ENCODE results near the gene TACC3. TPM values are rescaled to one million over a fixed set of nuclear protein-coding genes. Genes with fewer than 3 reads are reported as not detected.
A peak's percentile ranks its signal among the peaks of the same experiment; 100 is the strongest.

Gene TACC3
- total and polyA plus RNA-seq, 7 donors, result 4.3 to 55.9 (median 7.5) TPM

- no peaks in the 10 kb centered on the region for H3K9me3 ChIP-seq
- intact Hi-C loops (cut with DNase I), result no loop called here
- TF ChIP-seq, protein P1, sequence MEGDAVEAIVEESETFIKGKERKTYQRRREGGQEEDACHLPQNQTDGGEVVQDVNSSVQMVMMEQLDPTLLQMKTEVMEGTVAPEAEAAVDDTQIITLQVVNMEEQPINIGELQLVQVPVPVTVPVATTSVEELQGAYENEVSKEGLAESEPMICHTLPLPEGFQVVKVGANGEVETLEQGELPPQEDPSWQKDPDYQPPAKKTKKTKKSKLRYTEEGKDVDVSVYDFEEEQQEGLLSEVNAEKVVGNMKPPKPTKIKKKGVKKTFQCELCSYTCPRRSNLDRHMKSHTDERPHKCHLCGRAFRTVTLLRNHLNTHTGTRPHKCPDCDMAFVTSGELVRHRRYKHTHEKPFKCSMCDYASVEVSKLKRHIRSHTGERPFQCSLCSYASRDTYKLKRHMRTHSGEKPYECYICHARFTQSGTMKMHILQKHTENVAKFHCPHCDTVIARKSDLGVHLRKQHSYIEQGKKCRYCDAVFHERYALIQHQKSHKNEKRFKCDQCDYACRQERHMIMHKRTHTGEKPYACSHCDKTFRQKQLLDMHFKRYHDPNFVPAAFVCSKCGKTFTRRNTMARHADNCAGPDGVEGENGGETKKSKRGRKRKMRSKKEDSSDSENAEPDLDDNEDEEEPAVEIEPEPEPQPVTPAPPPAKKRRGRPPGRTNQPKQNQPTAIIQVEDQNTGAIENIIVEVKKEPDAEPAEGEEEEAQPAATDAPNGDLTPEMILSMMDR (IDR thresholded peaks at IDR 0.05), result peak; percentile 43 to 63 (median 50)
- no peak for TF ChIP-seq POLR2AphosphoS5 (IDR thresholded peaks at IDR 0.05)
- H3K27ac ChIP-seq, result no peak overlapping the region
- no peak overlapping the region for H3K4me3 ChIP-seq
- no peaks in the 10 kb centered on the region for H3K36me3 ChIP-seq
- peaks cover 0 to 12% (median 5%) of the 10 kb centered on the region in 3 donors for H3K27me3 ChIP-seq
- H3K4me1 ChIP-seq, result peaks cover 0 to 7% (median 2%) of the 10 kb centered on the region in 4 donors
- DNase-seq, result peak; percentile 78
- WGBS, 2 donors, result 6 to 11% methylated on average over 29 of the region's 29 CpGs
Measured at GRCh38 chr4:1748465-1748995, 27.2 kb downstream of the TACC3 start.

DNA sequence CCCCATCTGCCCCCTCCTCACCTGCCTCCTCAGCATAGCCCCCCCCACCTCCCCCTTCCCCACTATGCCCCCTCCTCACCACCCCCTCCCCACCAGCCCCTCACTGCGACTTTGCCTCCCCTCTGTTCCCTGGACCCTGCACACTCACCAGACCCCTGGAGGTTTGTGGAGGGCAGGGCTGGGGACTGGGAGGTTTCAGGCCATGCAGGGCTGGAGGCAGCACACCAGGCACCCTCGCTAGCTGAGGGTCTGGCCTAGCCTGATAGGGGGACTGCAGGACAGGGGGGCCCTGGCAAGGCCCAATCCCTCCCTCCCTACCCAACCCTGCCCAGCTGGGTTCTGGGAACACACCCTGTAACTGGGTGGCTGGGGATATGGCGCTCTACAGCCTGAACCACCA is 28.0 kb downstream of the TACC3 start:
- H3K4me1 ChIP-seq, result peaks cover 0 to 7% (median 2%) of the 10 kb centered on the region in 4 donors
- no peak for TF ChIP-seq EP300 (IDR thresholded peaks at IDR 0.05)
- no peaks in the 10 kb centered on the region for H3K9me3 ChIP-seq
- H3K4me3 ChIP-seq, result no peak overlapping the region
- intact Hi-C loops (cut with DNase I), result no loop called here
- 52 to 63% methylated on average over 3 of the region's 3 CpGs for WGBS, 2 donors
- H3K27me3 ChIP-seq, result peaks cover 0 to 12% (median 5%) of the 10 kb centered on the region in 3 donors
- H3K36me3 ChIP-seq, result no peaks in the 10 kb centered on the region
- no peak for DNase-seq
- no peak overlapping the region for H3K27ac ChIP-seq

GRCh38 chr4:1749826-1750225 is 28.5 kb downstream of the TACC3 start:
- no peak for DNase-seq
- peaks cover 0 to 7% (median 2%) of the 10 kb centered on the region in 4 donors for H3K4me1 ChIP-seq
- no peak overlapping the region for H3K27ac ChIP-seq
- no peak overlapping the region for H3K4me3 ChIP-seq
- H3K27me3 ChIP-seq, result peaks cover 0 to 12% (median 5%) of the 10 kb centered on the region in 3 donors
- TF ChIP-seq EP300 (IDR thresholded peaks at IDR 0.05) (no peak), POLR2AphosphoS5 (IDR thresholded peaks at IDR 0.05) (no peak), POLR2A (IDR thresholded peaks at IDR 0.05) (no peak)
- TF ChIP-seq, protein P1 (IDR thresholded peaks at IDR 0.05), result no peak
- no peaks in the 10 kb centered on the region for H3K36me3 ChIP-seq
- H3K9me3 ChIP-seq, result no peaks in the 10 kb centered on the region
- intact Hi-C loops (cut with DNase I), result no loop called here
- 76 to 81% methylated on average over 14 of the region's 14 CpGs for WGBS, 2 donors

DNA sequence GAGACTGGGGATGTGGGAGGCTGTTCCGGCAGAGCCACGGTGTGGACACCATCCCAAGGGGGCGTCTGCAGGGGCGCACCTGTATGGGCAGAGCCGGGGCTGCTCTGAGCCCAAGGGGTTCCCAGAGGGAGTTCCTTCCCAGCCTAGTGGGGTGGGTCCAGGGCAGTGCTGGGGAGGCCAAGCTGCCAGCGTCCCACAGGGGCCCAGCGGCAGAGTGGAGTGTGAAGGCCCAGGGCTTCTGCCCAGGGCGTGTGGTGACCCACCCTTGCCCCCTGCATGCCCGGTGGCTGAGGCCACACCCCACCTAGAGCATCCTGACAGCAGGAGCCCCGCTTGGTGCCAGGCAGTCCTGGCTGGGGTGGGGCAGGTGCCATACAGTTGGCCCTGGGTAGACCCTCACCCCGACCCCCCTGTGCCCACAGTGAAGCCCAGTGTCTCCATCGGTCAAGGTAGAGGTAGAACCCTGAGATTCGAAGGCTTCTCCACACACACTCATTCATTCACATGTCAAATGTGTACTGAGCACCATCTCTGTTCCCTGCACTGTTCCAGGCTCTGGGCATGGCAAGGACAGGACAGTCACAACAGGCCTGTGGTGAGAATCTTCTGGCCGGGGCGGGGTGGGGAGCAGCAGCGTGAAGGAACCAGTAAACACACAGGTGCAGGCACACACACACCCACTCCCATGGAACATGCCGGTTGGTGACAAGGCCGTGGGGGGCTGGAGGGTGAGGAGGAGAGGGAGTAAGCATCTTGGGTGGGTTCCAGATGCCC is 29.2 kb downstream of the TACC3 start:
- 73 to 88% methylated on average over 18 of the region's 18 CpGs for WGBS, 2 donors
- H3K4me3 ChIP-seq, result no peak overlapping the region
- H3K4me1 ChIP-seq, result peaks cover 0 to 7% (median 2%) of the 10 kb centered on the region in 4 donors
- H3K36me3 ChIP-seq, result no peaks in the 10 kb centered on the region
- H3K27me3 ChIP-seq, result peaks cover 0 to 12% (median 5%) of the 10 kb centered on the region in 3 donors
- no peak overlapping the region for H3K27ac ChIP-seq
- TF ChIP-seq EP300 (IDR thresholded peaks at IDR 0.05) (no peak), POLR2A (IDR thresholded peaks at IDR 0.05) (no peak), POLR2AphosphoS5 (IDR thresholded peaks at IDR 0.05) (no peak)
- TF ChIP-seq, protein P1 (IDR thresholded peaks at IDR 0.05), result no peak
- DNase-seq, result no peak
- intact Hi-C loops (cut with DNase I), result no loop called here
- H3K9me3 ChIP-seq, result no peaks in the 10 kb centered on the region

DNA sequence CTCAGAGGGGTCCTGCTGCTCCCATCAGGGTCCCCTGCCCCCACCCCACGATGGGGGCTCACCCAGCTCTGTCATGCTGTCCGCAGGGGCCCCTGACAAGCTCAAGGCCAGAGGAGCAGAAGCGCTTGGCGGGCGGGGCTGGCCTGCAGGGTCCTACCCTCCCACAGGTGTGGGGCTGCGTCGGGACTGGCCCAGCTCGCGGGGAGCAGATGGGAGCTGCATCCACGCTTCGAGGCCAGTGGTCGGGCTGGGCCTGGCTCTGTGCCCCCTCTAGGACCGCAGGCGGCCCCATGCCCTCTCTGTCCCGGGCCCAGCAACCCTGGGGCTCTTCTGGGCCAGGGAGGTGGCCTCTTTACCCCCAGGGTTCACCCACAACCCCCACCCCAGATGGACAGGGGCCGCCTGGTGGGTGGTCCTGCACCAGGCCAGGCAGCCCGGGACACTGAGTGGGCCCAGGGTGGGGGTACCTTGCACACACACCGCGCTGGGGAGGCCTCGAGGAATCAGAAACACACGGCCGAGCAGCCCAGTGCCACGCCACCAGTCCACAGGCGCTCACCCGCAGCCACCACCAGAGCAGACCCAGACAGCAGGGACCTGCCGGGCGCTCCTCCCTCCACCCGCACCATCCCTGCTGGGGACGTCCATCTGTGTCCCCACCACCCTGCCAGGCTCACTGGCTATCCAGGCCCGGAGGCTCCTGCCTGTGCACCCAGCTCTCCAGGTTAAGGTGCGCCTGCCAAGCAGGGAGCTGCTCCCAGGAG is 30.0 kb downstream of the TACC3 start:
- H3K27ac ChIP-seq, result no peak overlapping the region
- H3K27me3 ChIP-seq, result peaks cover 0 to 12% (median 5%) of the 10 kb centered on the region in 3 donors
- 76 to 90% methylated on average over 31 of the region's 31 CpGs for WGBS, 2 donors
- no peaks in the 10 kb centered on the region for H3K9me3 ChIP-seq
- H3K4me1 ChIP-seq, result peaks cover 0 to 7% (median 2%) of the 10 kb centered on the region in 4 donors
- no peaks in the 10 kb centered on the region for H3K36me3 ChIP-seq
- intact Hi-C loops (cut with DNase I), result no loop called here
- TF ChIP-seq POLR2AphosphoS5 (IDR thresholded peaks at IDR 0.05), result no peak
- TF ChIP-seq EP300 (IDR thresholded peaks at IDR 0.05), result no peak
- TF ChIP-seq POLR2A (IDR thresholded peaks at IDR 0.05), result no peak
- TF ChIP-seq, protein P1 (IDR thresholded peaks at IDR 0.05), result no peak
- H3K4me3 ChIP-seq, result no peak overlapping the region
- no peak for DNase-seq
